ENCODE data around the gene ASB2.

DNA sequence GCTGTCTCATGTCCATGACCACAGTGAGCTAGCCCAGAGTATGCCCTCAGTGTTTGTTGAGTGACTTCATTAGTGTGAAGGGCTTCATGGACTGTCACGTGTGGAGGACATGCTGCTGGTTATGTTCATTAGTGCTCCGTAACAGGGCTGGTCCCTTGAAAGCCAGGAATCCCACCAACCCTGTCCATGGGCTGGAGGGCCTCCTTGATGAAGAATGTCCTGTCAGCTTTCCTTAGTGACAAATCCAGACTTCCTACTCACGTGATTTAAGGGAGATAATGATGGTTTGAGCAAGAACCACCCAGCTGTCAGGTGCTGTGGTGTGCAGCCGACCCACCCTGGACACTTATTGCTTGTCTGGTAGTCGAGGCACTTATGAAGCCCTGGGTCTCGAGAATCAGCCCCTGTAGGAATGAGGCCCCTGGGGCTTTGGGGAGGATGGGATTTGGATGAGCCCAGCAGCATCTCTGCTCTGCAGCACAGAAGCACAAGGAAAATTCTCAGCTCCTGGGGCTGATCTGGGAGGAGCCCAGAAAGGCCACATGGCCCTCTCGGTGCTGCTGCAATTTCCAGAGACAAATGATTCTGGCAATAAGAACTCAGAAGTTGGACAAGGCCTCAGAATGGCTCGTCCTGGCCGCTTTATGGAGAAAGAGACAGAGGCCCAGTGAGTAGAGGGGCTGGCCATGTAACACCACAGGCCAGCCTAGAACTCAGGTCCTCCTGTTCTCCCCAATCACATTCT lies 86.5 kb downstream of the ASB2 start:
- no peak for TF ChIP-seq POLR2A (IDR thresholded peaks at IDR 0.05)
- TF ChIP-seq, protein P1, sequence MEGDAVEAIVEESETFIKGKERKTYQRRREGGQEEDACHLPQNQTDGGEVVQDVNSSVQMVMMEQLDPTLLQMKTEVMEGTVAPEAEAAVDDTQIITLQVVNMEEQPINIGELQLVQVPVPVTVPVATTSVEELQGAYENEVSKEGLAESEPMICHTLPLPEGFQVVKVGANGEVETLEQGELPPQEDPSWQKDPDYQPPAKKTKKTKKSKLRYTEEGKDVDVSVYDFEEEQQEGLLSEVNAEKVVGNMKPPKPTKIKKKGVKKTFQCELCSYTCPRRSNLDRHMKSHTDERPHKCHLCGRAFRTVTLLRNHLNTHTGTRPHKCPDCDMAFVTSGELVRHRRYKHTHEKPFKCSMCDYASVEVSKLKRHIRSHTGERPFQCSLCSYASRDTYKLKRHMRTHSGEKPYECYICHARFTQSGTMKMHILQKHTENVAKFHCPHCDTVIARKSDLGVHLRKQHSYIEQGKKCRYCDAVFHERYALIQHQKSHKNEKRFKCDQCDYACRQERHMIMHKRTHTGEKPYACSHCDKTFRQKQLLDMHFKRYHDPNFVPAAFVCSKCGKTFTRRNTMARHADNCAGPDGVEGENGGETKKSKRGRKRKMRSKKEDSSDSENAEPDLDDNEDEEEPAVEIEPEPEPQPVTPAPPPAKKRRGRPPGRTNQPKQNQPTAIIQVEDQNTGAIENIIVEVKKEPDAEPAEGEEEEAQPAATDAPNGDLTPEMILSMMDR (IDR thresholded peaks at IDR 0.05) = no peak

All from prostate gland (tissue), 2 donors.